ENCODE data around the gene TGFBR3. TPM values are rescaled to one million over a fixed set of nuclear protein-coding genes. Genes with fewer than 3 reads are reported as not detected.

Gene TGFBR3
- total and polyA plus RNA-seq, 2 experiments from 2014 or later = 16.2 to 26.5 TPM

DNA sequence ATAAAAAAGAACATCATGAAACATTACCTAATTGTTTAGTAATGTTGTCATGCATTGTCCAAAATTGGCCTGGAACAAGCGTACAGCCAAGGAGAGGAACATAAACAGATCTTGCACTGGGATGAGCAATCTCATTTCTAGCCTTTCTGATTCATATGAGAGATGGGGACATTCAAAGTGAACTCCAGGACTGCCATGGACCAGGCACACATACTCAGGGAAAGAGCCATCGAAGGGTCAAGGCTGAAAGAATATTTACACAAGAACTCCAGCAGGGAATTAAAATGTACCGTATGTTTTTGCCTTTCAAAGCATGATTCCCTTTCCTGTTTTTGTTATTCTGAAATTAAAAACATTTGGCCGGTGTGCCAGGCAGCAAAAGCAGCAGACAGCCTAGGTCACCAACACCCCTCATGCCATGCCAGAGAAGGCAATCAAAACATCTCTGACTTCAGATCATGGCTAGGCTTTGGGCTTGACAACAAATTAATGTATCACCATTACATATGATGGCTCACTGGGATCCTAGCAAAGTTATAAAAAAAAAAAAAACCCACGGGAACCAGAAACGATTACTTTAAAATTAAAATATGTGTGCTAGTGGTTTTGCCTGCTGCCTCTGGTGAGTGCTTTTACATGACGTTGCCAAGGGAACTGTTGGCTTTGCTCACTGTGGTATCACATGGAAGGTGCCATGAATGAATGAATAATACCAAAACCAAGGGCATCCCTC is 159.8 kb downstream of the TGFBR3 start:
- in situ Hi-C loops (cut with MboI) = no loop called here
- TF ChIP-seq EZH2phosphoT487 (IDR thresholded peaks at IDR 0.05; ENCODE audit: insufficient read depth, low read depth) (no peak), EZH2 (IDR thresholded peaks at IDR 0.05; ENCODE audit: insufficient read depth, poor library complexity, severe bottlenecking) (no peak)
- Histone ChIP-seq H3K4me3 (peak overlapping the region; percentile 24; the same call in 1 of the 2 replicates), H3K4me2 (ENCODE audit: unreplicated experiment) (peak overlapping the region; percentile 56), H4K20me1 (ENCODE audit: insufficient read depth) (no peaks in the 10 kb centered on the region), H3K36me3 (ENCODE audit: low read depth) (peaks cover 20% of the 10 kb centered on the region), H3K27me3 (replicated peaks; ENCODE audit: insufficient read depth) (no peaks in the 10 kb centered on the region), H3K79me2 (ENCODE audit: insufficient read depth) (no peaks in the 10 kb centered on the region; the same call in 1 of the 2 replicates), H3K9me3 (ENCODE audit: low read depth) (no peaks in the 10 kb centered on the region), H3F3A (ENCODE audit: insufficient read depth) (peaks cover 50% of the 10 kb centered on the region), H3K27ac (peak overlapping the region; percentile 97), H3K9me2 (ENCODE audit: insufficient read depth) (no peaks in the 10 kb centered on the region), H3K9ac (peak overlapping the region; percentile 78), H2AFZ (no peak overlapping the region), H3K4me1 (ENCODE audit: insufficient read depth) (peaks cover 31% of the 10 kb centered on the region)
- 1 to 2% methylated on average over 7 of the region's 7 CpGs for WGBS, 2 experiments (ENCODE audit: low coverage in 1 of 2, low lambda C conversion rate in 2 of 2, missing lambda C conversion rate in 2 of 2)
- DNase-seq = peak; percentile 96

- H3K4me1 ChIP-seq (ENCODE audit: insufficient read depth) = peaks cover 25% of the 10 kb centered on the region
- H3K9me2 ChIP-seq (ENCODE audit: insufficient read depth) = no peaks in the 10 kb centered on the region
- TF ChIP-seq EZH2phosphoT487 (IDR thresholded peaks at IDR 0.05; ENCODE audit: insufficient read depth, low read depth) = no peak
- no peak for TF ChIP-seq EZH2 (IDR thresholded peaks at IDR 0.05; ENCODE audit: insufficient read depth, poor library complexity, severe bottlenecking)
- H4K20me1 ChIP-seq (ENCODE audit: insufficient read depth) = no peaks in the 10 kb centered on the region
- peaks cover 25% of the 10 kb centered on the region for H3K36me3 ChIP-seq (ENCODE audit: low read depth)
- H3K27me3 ChIP-seq (replicated peaks; ENCODE audit: insufficient read depth) = no peaks in the 10 kb centered on the region
- peak overlapping the region; percentile 56 for H3K4me2 ChIP-seq (ENCODE audit: unreplicated experiment)
- no peaks in the 10 kb centered on the region for H3K9me3 ChIP-seq (ENCODE audit: low read depth)
- no peak for DNase-seq
- peak overlapping the region; percentile 97 for H3K27ac ChIP-seq
- H3K79me2 ChIP-seq (ENCODE audit: insufficient read depth) = no peaks in the 10 kb centered on the region; the same call in 1 of the 2 replicates
- WGBS, 2 experiments (ENCODE audit: low coverage in 1 of 2, low lambda C conversion rate in 2 of 2, missing lambda C conversion rate in 2 of 2) = 7 to 11% methylated on average over 1 of the region's 1 CpG
- 0 out of 2 replicates have a peak overlapping the region, but pooled peaks have one; percentile 24 for H3K4me3 ChIP-seq
- in situ Hi-C loops (cut with MboI) = no loop called here
- peak overlapping the region; percentile 78 for H3K9ac ChIP-seq
- no peak overlapping the region for H2AFZ ChIP-seq
- H3F3A ChIP-seq (ENCODE audit: insufficient read depth) = peaks cover 44% of the 10 kb centered on the region
Observed at GRCh38 chr1:91725618-91725988, 160.3 kb downstream of the TGFBR3 start.

- WGBS, 2 experiments (ENCODE audit: low coverage in 1 of 2, low lambda C conversion rate in 2 of 2, missing lambda C conversion rate in 2 of 2) = 100% methylated on average over 2 of the region's 2 CpGs
- peaks cover 28% of the 10 kb centered on the region for H3K36me3 ChIP-seq (ENCODE audit: low read depth)
Observed at GRCh38 chr1:91724644-91725043, 161.3 kb downstream of the TGFBR3 start.

GRCh38 chr1:91724231-91724630 is 161.7 kb downstream of the TGFBR3 start:
- no peaks in the 10 kb centered on the region for H3K27me3 ChIP-seq (replicated peaks; ENCODE audit: insufficient read depth)
- no peaks in the 10 kb centered on the region; the same call in 1 of the 2 replicates for H3K79me2 ChIP-seq (ENCODE audit: insufficient read depth)
- no peaks in the 10 kb centered on the region for H3K9me2 ChIP-seq (ENCODE audit: insufficient read depth)
- H2AFZ ChIP-seq = no peak overlapping the region
- TF ChIP-seq EZH2phosphoT487 (IDR thresholded peaks at IDR 0.05; ENCODE audit: insufficient read depth, low read depth) = no peak
- TF ChIP-seq EZH2 (IDR thresholded peaks at IDR 0.05; ENCODE audit: insufficient read depth, poor library complexity, severe bottlenecking) = no peak
- no peaks in the 10 kb centered on the region for H3K9me3 ChIP-seq (ENCODE audit: low read depth)
- H4K20me1 ChIP-seq (ENCODE audit: insufficient read depth) = no peaks in the 10 kb centered on the region
- H3F3A ChIP-seq (ENCODE audit: insufficient read depth) = peaks cover 42% of the 10 kb centered on the region
- H3K36me3 ChIP-seq (ENCODE audit: low read depth) = peaks cover 28% of the 10 kb centered on the region
- peaks cover 23% of the 10 kb centered on the region for H3K4me1 ChIP-seq (ENCODE audit: insufficient read depth)
- no peak for DNase-seq
- H3K4me3 ChIP-seq = no peak overlapping the region
- in situ Hi-C loops (cut with MboI) = no loop called here
- no peak overlapping the region for H3K4me2 ChIP-seq (ENCODE audit: unreplicated experiment)
- H3K27ac ChIP-seq = no peak overlapping the region
- H3K9ac ChIP-seq = no peak overlapping the region
- WGBS, 2 experiments (ENCODE audit: low coverage in 1 of 2, low lambda C conversion rate in 2 of 2, missing lambda C conversion rate in 2 of 2) = 54 to 60% methylated on average over 1 of the region's 1 CpG

More at GRCh38 chr1:91724644-91725043, 161.3 kb downstream of the TGFBR3 start:
- H3K9ac ChIP-seq = no peak overlapping the region
- no peak overlapping the region for H3K4me2 ChIP-seq (ENCODE audit: unreplicated experiment)
- H3K9me3 ChIP-seq (ENCODE audit: low read depth) = no peaks in the 10 kb centered on the region
- H3F3A ChIP-seq (ENCODE audit: insufficient read depth) = peaks cover 42% of the 10 kb centered on the region
- H3K27me3 ChIP-seq (replicated peaks; ENCODE audit: insufficient read depth) = no peaks in the 10 kb centered on the region
- in situ Hi-C loops (cut with MboI) = no loop called here
- no peak for DNase-seq
- H3K79me2 ChIP-seq (ENCODE audit: insufficient read depth) = no peaks in the 10 kb centered on the region; the same call in 1 of the 2 replicates
- H3K9me2 ChIP-seq (ENCODE audit: insufficient read depth) = no peaks in the 10 kb centered on the region
- no peaks in the 10 kb centered on the region for H4K20me1 ChIP-seq (ENCODE audit: insufficient read depth)
- peaks cover 23% of the 10 kb centered on the region for H3K4me1 ChIP-seq (ENCODE audit: insufficient read depth)
- no peak overlapping the region for H3K27ac ChIP-seq
- no peak overlapping the region for H3K4me3 ChIP-seq
- TF ChIP-seq EZH2phosphoT487 (IDR thresholded peaks at IDR 0.05; ENCODE audit: insufficient read depth, low read depth) = no peak
- TF ChIP-seq EZH2 (IDR thresholded peaks at IDR 0.05; ENCODE audit: insufficient read depth, poor library complexity, severe bottlenecking) = no peak
- H2AFZ ChIP-seq = no peak overlapping the region

All from GM23248 (cell line).